Suprapubic skin (tissue), 4 donors: ENCODE data around the gene ALOX15B. TPM values are rescaled to one million over a fixed set of nuclear protein-coding genes. Genes with fewer than 3 reads are reported as not detected.

Experiments
- DNase-seq, 2 donors: peaks; one replicate each; pipeline ENCODE4 v3.0.0-alpha.2; 2019; ENCODE audit warnings: low spot score in 2 of 2
- H3K27ac ChIP-seq: fragments of 200-600 bp; sonication (generic); one replicate; pipeline ENCODE4 v1.5.1; 2019
- H3K27me3 ChIP-seq: fragments of 200-600 bp; sonication (generic); one replicate; pipeline ENCODE4 v1.5.1; 2019
- H3K36me3 ChIP-seq: fragments of 200-600 bp; sonication (generic); one replicate; pipeline ENCODE4 v1.5.1; 2019
- H3K4me1 ChIP-seq: fragments of 200-600 bp; sonication (generic); one replicate; pipeline ENCODE4 v1.5.1; 2019
- H3K4me3 ChIP-seq: fragments of 200-600 bp; sonication (generic); one replicate; pipeline ENCODE4 v1.5.1; 2019; ENCODE audit warnings: mild to moderate bottlenecking
- H3K9me3 ChIP-seq: fragments of 200-600 bp; sonication (generic); one replicate; pipeline ENCODE4 v1.5.1; 2019
- CTCF ChIP-seq, 2 donors: fragments of 200-600 bp in 1 of 2; fragments of 450-650 bp in 1 of 2; sonication (generic) in 1 of 2; IDR thresholded peaks; one replicate each; pipeline ENCODE4 v1.5.1; 2016 to 2019; ENCODE audit warnings: antibody characterized with exemption in 2 of 2, mild to moderate bottlenecking in 1 of 2, moderate library complexity in 1 of 2
- EP300 ChIP-seq: sonication (generic); formaldehyde crosslinking; IDR thresholded peaks from one replicate; pipeline ENCODE4 v1.6.1; 2017; ENCODE audit warnings: antibody characterized with exemption
- POLR2A ChIP-seq, 2 donors: fragments of 450-650 bp; IDR thresholded peaks; one replicate each; pipeline ENCODE4 v1.6.1; 2017; ENCODE audit warnings: antibody characterized with exemption in 2 of 2, mild to moderate bottlenecking in 2 of 2, moderate library complexity in 2 of 2
- POLR2AphosphoS5 ChIP-seq, 3 donors: sonication (generic); formaldehyde crosslinking; IDR thresholded peaks; one replicate each; pipeline ENCODE4 v1.6.1; 2017; ENCODE audit warnings: antibody characterized with exemption in 3 of 3
- WGBS: methylation state at CpG from one replicate; pipeline ENCODE4 v1.1.5; 2018; 5-methylcytosine and 5-hydroxymethylcytosine counted together
- total RNA-seq, 4 donors: library from RNA; depleted of rRNA; stranded (reverse); fragments of >200 nt; gene quantifications; one replicate each; pipeline ENCODE4 v1.1.0, GENCODE V29; 2016

Gene ALOX15B
- total RNA-seq, 4 donors from 2014 or later, result 44.8 to 156 (median 78.1) TPM

- Histone ChIP-seq H3K4me1 (peaks cover 41% of the 10 kb centered on the region), H3K27ac (no peak overlapping the region), H3K4me3 (peak overlapping the region; percentile 45), H3K9me3 (no peaks in the 10 kb centered on the region), H3K27me3 (peaks cover 14% of the 10 kb centered on the region), H3K36me3 (no peaks in the 10 kb centered on the region)
- TF ChIP-seq POLR2A (IDR thresholded peaks at IDR 0.05) (no peak), POLR2AphosphoS5 (IDR thresholded peaks at IDR 0.05) (no peak), EP300 (no peak), CTCF (IDR thresholded peaks at IDR 0.05) (no peak)
- WGBS, result 80% methylated on average over 38 of the region's 44 CpGs
- no peak for DNase-seq
Observed at GRCh38 chr17:8015236-8015956, 23.5 kb upstream of the ALOX15B start.

- H3K27me3 ChIP-seq, result peaks cover 14% of the 10 kb centered on the region
Observed at GRCh38 chr17:8015957-8016631, 22.8 kb upstream of the ALOX15B start.

GRCh38 chr17:8016632-8017424, 22.0 kb upstream of the ALOX15B start:
- 8% methylated on average over 9 of the region's 12 CpGs for WGBS
- no peaks in the 10 kb centered on the region for H3K36me3 ChIP-seq
- peak overlapping the region; percentile 45 for H3K4me3 ChIP-seq
- H3K27me3 ChIP-seq, result peaks cover 14% of the 10 kb centered on the region
- H3K27ac ChIP-seq, result no peak overlapping the region
- peak in 1 of 2 donors; percentile 83 for DNase-seq
- H3K9me3 ChIP-seq, result no peaks in the 10 kb centered on the region
- peaks cover 41% of the 10 kb centered on the region for H3K4me1 ChIP-seq
- TF ChIP-seq CTCF (IDR thresholded peaks at IDR 0.05) (peak; percentile 31 to 66), POLR2AphosphoS5 (IDR thresholded peaks at IDR 0.05) (no peak), POLR2A (IDR thresholded peaks at IDR 0.05) (no peak)

More at GRCh38 chr17:8015957-8016631, 22.8 kb upstream of the ALOX15B start:
- Histone ChIP-seq H3K27ac (no peak overlapping the region), H3K9me3 (no peaks in the 10 kb centered on the region), H3K36me3 (no peaks in the 10 kb centered on the region), H3K4me3 (peak overlapping the region; percentile 45), H3K4me1 (peaks cover 41% of the 10 kb centered on the region)
- DNase-seq, result peak in 1 of 2 donors; percentile 75
- 5% methylated on average over 10 of the region's 46 CpGs for WGBS
- TF ChIP-seq POLR2AphosphoS5 (IDR thresholded peaks at IDR 0.05) (no peak), CTCF (IDR thresholded peaks at IDR 0.05) (no peak), POLR2A (IDR thresholded peaks at IDR 0.05) (no peak), EP300 (no peak)

- no peak overlapping the region for H3K27ac ChIP-seq
- no peak for DNase-seq
- H3K4me1 ChIP-seq, result peaks cover 41% of the 10 kb centered on the region
- H3K27me3 ChIP-seq, result peaks cover 8% of the 10 kb centered on the region
- TF ChIP-seq CTCF (IDR thresholded peaks at IDR 0.05), result no peak
- no peak for TF ChIP-seq POLR2A (IDR thresholded peaks at IDR 0.05)
- TF ChIP-seq POLR2AphosphoS5 (IDR thresholded peaks at IDR 0.05), result no peak
- no peak for TF ChIP-seq EP300
- no peak overlapping the region for H3K4me3 ChIP-seq
- H3K36me3 ChIP-seq, result no peaks in the 10 kb centered on the region
- H3K9me3 ChIP-seq, result no peaks in the 10 kb centered on the region
- 60% methylated on average over 3 of the region's 3 CpGs for WGBS
Observed at GRCh38 chr17:8018436-8018835, 20.4 kb upstream of the ALOX15B start.
